Keratinocyte (primary cell): ENCODE measurements around the gene HAT1. TPM values are rescaled to one million over a fixed set of nuclear protein-coding genes. Genes with fewer than 3 reads are reported as not detected.

Source experiments
- DNase-seq: peaks from one replicate; pipeline ENCODE4 v3.0.0-alpha.2; 2011; ENCODE audit warnings: low read depth, missing footprints, low spot score
- FAIRE-seq: peaks from 2 replicates; lab custom pipeline; 2011; peaks lifted over from hg19 to GRCh38; lab: Jason Lieb, UNC
- H2AFZ ChIP-seq: 2 replicates; pipeline ENCODE4 v1.6.0; 2012; ENCODE audit warnings: low read length, control low read depth, inconsistent platforms; ENCODE audit not compliant: control insufficient read depth
- H3K27ac ChIP-seq: 2 replicates; pipeline ENCODE4 v1.5.1; 2011; ENCODE audit warnings: low read length; ENCODE audit not compliant: control insufficient read depth, insufficient read depth
- H3K27me3 ChIP-seq: 3 replicates; pipeline ENCODE4 v1.6.0; 2011; ENCODE audit warnings: low read length; ENCODE audit not compliant: control insufficient read depth, insufficient read depth; ENCODE audit errors: extremely low read depth
- H3K36me3 ChIP-seq, 2 experiments: 2 replicates in 1 of 2; 3 replicates in 1 of 2; pipeline ENCODE4 v1.5.1; 2011; ENCODE audit warnings: low read length in 2 of 2, mild to moderate bottlenecking in 1 of 2; ENCODE audit not compliant: control insufficient read depth in 2 of 2, insufficient read depth in 2 of 2; ENCODE audit errors: extremely low read depth in 1 of 2
- H3K4me1 ChIP-seq: 3 replicates; pipeline ENCODE4 v1.5.1; 2011; ENCODE audit warnings: low read length; ENCODE audit not compliant: control insufficient read depth, insufficient read depth; ENCODE audit errors: extremely low read depth
- H3K4me2 ChIP-seq: 3 replicates; pipeline ENCODE4 v1.6.0; 2011; ENCODE audit warnings: low read depth, low read length; ENCODE audit not compliant: control insufficient read depth, insufficient read depth; ENCODE audit errors: extremely low read depth
- H3K4me3 ChIP-seq, 3 experiments: fragments of 200-600 bp in 1 of 3; sonication (generic) in 1 of 3; 2 replicates in 2 of 3; 3 replicates in 1 of 3; pipeline ENCODE4 v1.5.1; 2011 to 2016; ENCODE audit warnings: low read length in 3 of 3, mild to moderate bottlenecking in 3 of 3, control low read depth in 2 of 3, inconsistent platforms in 1 of 3, low read depth in 1 of 3, mixed read lengths in 1 of 3, mixed run types in 1 of 3, moderate library complexity in 1 of 3; ENCODE audit not compliant: control insufficient read depth in 2 of 3, insufficient read depth in 2 of 3; ENCODE audit errors: extremely low read depth in 1 of 3
- H3K79me2 ChIP-seq: 2 replicates; pipeline ENCODE4 v1.6.0; 2012; ENCODE audit warnings: low read length; ENCODE audit not compliant: control insufficient read depth, insufficient read depth
- H3K9ac ChIP-seq: 3 replicates; pipeline ENCODE4 v1.6.0; 2011; ENCODE audit warnings: low read length; ENCODE audit not compliant: control insufficient read depth, insufficient read depth; ENCODE audit errors: extremely low read depth
- H3K9me1 ChIP-seq: 3 replicates; pipeline ENCODE4 v1.6.0; 2011; ENCODE audit warnings: low read length; ENCODE audit not compliant: control insufficient read depth, insufficient read depth; ENCODE audit errors: extremely low read depth
- H3K9me3 ChIP-seq: 2 replicates; pipeline ENCODE4 v1.5.1; 2012; ENCODE audit warnings: low read depth, low read length; ENCODE audit not compliant: control insufficient read depth
- H4K20me1 ChIP-seq: 3 replicates; pipeline ENCODE4 v1.6.0; 2011; ENCODE audit warnings: low read length; ENCODE audit not compliant: control insufficient read depth, insufficient read depth; ENCODE audit errors: extremely low read depth
- EZH2 ChIP-seq: IDR thresholded peaks from one replicate; pipeline ENCODE4 v1.6.1; 2012; ENCODE audit warnings: inconsistent platforms, mild to moderate bottlenecking, low read length, moderate library complexity
- dilution Hi-C: fragments of 300-500 bp; cut with MboI; formaldehyde crosslinking; loops from one replicate; pipeline ENCODE4 v1.7.0; 2020; ENCODE audit warnings: low sequenced_read_pairs; ENCODE audit not compliant: extremely low pct_ligation_motif_present
- polyA plus RNA-seq, 5 experiments: library from polyadenylated mRNA; depleted of rRNA in 3 of 5; stranded (reverse) in 3 of 5; stranded (forward) in 1 of 5; unstranded in 1 of 5; fragments of >200 nt; gene quantifications; 1 replicate in 1 of 5; 2 replicates in 3 of 5; 3 replicates in 1 of 5; pipeline versions ENCODE4 v1.2.1 to v1.2.3, GENCODE V29; 2011 to 2012; ENCODE audit warnings: missing spikeins in 2 of 5, low read depth in 1 of 5, low replicate concordance in 1 of 5
- TF ChIP-seq, protein P1 (sequence below), 3 experiments: IDR thresholded peaks in 1 of 3; conservative IDR thresholded peaks in 1 of 3; optimal IDR thresholded peaks in 1 of 3; 2 replicates in 2 of 3; 3 replicates in 1 of 3; pipeline versions ENCODE3 to v1.5.1; 2011; ENCODE audit warnings: low read length in 3 of 3, mild to moderate bottlenecking in 3 of 3, moderate library complexity in 2 of 3, control low read depth in 1 of 3, inconsistent platforms in 1 of 3; ENCODE audit not compliant: insufficient read depth in 2 of 3; ENCODE audit errors: extremely low read depth in 1 of 3

Gene HAT1
- polyA plus RNA-seq, 1 donor (not counting 4 experiments of a cell fraction or from before 2014, with no cell fraction given), result 91.2 TPM

DNA sequence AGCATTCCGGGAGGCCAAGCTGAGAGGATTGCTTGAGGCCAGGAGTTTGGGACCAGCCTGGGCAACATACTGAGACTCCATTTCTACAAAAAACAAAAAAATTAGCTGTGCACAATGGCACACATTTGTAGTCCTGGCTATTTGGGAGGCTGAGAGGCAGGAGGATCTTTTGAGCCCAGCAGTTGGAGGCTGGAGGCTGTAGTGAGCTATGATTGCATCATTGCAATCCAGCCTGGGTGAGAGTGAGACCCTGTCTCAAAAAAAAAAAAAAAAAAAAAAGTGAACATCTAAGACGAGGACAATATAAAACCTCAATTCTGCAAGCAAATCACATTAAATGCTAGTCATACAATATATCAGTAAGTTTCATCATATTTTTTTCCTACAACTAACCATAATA lies 2.8 kb upstream of the HAT1 start:
- FAIRE-seq, result no peak

DNA sequence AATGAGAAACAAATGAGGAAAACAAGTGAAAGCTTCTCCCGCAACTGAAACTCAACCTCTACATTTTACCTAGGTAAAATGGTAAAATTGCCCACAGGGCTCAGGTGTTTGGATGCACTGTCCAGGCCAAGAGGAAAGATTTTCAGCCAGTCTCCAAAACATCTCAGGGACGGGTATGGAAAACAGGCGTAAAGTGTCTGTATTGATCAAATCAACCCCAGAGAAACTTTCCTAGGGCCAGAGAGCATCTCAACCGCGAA lies 361 bp upstream of the HAT1 start:
- H3K27ac ChIP-seq, result peak overlapping the region; percentile 96
- peaks cover 31% of the 10 kb centered on the region for H3K79me2 ChIP-seq
- peak overlapping the region; percentile 96 for H3K9ac ChIP-seq
- H2AFZ ChIP-seq, result peak overlapping the region; percentile 90
- no peak for TF ChIP-seq EZH2
- TF ChIP-seq, protein P1, sequence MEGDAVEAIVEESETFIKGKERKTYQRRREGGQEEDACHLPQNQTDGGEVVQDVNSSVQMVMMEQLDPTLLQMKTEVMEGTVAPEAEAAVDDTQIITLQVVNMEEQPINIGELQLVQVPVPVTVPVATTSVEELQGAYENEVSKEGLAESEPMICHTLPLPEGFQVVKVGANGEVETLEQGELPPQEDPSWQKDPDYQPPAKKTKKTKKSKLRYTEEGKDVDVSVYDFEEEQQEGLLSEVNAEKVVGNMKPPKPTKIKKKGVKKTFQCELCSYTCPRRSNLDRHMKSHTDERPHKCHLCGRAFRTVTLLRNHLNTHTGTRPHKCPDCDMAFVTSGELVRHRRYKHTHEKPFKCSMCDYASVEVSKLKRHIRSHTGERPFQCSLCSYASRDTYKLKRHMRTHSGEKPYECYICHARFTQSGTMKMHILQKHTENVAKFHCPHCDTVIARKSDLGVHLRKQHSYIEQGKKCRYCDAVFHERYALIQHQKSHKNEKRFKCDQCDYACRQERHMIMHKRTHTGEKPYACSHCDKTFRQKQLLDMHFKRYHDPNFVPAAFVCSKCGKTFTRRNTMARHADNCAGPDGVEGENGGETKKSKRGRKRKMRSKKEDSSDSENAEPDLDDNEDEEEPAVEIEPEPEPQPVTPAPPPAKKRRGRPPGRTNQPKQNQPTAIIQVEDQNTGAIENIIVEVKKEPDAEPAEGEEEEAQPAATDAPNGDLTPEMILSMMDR (optimal IDR thresholded peaks at IDR 0.05 in 1 of 3, IDR thresholded peaks at IDR 0.05 in 1 of 3, conservative IDR thresholded peaks at IDR 0.05 in 1 of 3; ENCODE audit: extremely low read depth in 1 of 3, insufficient read depth in 2 of 3, low read length in 3 of 3), result no peak
- FAIRE-seq (no peak), DNase-seq (no peak)
- H3K4me1 ChIP-seq, result peaks cover 9% of the 10 kb centered on the region
- no peaks in the 10 kb centered on the region for H3K36me3 ChIP-seq
- H3K27me3 ChIP-seq, result no peaks in the 10 kb centered on the region
- H3K4me2 ChIP-seq, result peak overlapping the region; percentile 89
- no peaks in the 10 kb centered on the region for H3K9me3 ChIP-seq
- H4K20me1 ChIP-seq, result no peaks in the 10 kb centered on the region
- dilution Hi-C loops, result no loop called here
- H3K4me3 ChIP-seq, result peak overlapping the region; percentile 50 to 70 (median 69)
- no peaks in the 10 kb centered on the region for H3K9me1 ChIP-seq

More for the DNA sequence above, 2.8 kb upstream of the HAT1 start:
- TF ChIP-seq, protein P1 (optimal IDR thresholded peaks at IDR 0.05 in 1 of 3, IDR thresholded peaks at IDR 0.05 in 1 of 3, conservative IDR thresholded peaks at IDR 0.05 in 1 of 3; ENCODE audit: extremely low read depth in 1 of 3, insufficient read depth in 2 of 3, low read length in 3 of 3), result no peak
- no peak for TF ChIP-seq EZH2
- no peaks in the 10 kb centered on the region for H3K27me3 ChIP-seq
- H3K36me3 ChIP-seq, result no peaks in the 10 kb centered on the region
- H3K27ac ChIP-seq, result no peak overlapping the region
- no peaks in the 10 kb centered on the region for H4K20me1 ChIP-seq
- H3K9ac ChIP-seq, result no peak overlapping the region
- H3K9me3 ChIP-seq, result no peaks in the 10 kb centered on the region
- dilution Hi-C loops, result no loop called here
- DNase-seq, result no peak
- H3K4me1 ChIP-seq, result peaks cover 9% of the 10 kb centered on the region
- H2AFZ ChIP-seq, result no peak overlapping the region
- H3K79me2 ChIP-seq, result peaks cover 20% of the 10 kb centered on the region
- H3K4me3 ChIP-seq, result no peak overlapping the region
- no peaks in the 10 kb centered on the region for H3K9me1 ChIP-seq
- no peak overlapping the region for H3K4me2 ChIP-seq
